HG03457 (cell line): ENCODE data around the gene AP1M1.
"Not testable (repeated sequence)": the region's sequence is repeated elsewhere in the genome, so short reads cannot be mapped to it uniquely, and the experiment has no call there.

Experiments used
- ATAC-seq: cut with Tn5 transposase; IDR thresholded peaks from one replicate; pipeline ENCODE4 v1.9.1; 2021; ENCODE audit warnings: moderate number of reproducible peaks; ENCODE audit not compliant: unreplicated experiment

The AP1M1 gene

DNA sequence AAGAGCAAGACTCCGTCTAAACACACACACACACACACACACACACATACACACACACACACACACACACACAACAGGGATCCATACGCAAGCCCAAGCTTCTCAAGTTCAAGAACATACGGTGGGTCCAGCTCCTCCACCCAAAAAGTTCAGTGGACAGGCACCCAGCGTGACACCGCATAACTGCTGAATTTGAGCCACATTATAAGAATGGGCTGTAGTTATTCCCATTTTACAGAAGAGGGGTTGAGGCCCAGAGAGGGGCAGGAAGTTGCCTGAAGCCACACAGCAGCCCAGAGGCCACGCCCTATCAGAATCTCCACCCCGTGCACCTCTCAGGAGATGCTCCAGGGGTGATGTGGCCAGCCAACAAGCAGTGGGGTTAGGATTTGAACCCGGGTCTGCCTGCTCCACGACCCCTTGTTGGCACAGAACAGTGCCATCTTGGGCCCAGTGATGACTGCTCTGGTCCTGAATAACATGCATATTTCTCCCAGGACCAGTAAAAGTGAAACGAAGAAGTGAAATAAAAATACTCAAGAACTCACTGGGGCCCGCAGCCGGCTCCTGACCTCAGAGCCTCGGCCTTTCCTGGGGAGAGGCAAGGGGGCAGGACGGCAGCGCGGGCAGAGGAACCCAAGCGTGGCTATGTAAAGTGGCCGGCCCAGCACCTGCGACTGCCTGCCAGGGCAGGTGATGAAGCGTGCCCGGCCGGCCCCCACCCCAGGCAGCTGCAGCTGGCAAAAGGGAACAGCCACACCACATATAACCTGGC, 61.9 kb downstream of the AP1M1 start:
- no peak for ATAC-seq

DNA sequence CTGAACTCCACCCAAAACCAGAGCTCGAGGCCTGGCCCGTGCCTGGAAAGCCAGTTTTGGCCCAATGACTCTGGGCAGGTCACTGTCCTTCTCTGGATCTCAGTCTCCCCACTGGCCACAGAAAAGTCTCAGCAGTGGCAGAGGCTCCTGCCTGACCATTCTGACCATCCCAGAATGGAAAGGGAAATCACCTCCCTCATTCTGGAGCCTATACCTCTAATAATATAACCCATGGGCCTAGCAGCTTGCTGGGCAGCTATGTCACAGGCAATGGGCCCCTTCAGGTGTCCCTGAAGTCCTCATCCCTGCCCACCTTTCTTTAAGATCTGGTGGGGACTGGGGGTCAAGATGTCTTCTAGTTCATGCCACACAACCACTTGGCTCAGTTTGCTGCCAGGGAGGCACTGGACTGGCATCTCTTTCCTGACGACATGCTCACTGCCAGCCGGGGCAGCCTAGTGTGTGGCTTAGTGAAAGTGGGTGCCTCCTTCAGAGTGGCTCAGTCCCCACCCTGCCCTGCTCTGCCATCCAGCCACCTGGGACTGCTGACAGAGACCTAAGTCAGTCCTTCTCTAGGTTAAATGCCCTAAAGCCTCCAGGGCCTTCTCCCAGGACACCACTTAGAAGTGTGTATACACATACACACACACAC, 62.6 kb downstream of the AP1M1 start:
- ATAC-seq = no peak

DNA sequence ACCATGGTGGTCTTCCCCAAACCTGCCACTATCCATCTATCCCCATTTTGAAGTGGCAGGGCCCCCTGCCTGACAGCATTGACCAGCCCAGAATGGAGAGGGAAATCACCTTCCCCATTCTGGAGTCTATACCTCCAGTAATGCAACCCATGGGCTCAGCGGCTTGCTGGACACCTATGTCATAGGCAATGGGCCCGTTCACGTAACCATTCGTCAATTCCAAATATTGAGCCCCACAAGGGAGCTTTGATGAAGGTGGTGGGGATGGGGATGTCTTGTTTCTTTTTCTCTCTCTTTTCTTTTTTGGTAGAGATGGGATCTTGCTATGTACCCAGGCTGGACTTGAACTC, 63.1 kb downstream of the AP1M1 start:
- ATAC-seq = no peak

DNA sequence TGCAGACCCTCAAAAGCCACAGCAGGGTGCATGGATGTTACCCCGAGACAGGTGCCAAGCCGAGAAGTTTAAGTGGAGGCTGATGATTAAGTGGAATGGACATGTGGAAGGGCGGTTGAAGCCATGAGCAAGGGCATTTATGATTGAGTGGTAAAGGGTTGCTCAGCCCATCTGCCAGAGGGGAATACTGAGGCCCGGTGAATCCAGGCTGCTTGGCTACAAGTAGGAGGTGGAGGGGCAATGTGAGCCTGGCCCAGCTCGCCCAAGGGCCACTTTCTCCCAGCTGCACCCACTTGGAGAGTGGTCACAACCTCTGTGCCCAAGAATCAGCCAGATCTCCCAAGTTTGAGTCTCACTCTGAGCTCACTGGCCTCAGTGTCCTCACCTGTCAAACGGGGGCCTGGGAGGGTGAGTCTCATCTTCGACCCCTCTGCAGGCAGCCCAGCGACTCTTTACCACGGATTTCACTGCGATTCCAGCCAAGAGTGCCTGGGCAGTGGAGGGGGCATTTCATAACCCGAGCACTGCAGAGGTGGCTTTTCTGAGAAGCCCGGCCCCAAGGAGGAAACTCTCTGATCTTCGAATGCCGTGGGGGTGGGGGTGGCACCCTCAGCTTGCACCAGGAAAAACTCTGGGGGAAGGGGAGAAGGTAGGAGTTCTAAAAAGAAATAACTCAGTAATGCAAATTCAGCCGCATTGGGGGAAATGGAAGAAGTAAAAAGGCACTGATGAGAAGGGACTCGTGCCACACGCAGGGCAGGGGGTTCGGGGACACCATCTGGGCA, 64.1 kb downstream of the AP1M1 start:
- ATAC-seq = no peak

DNA sequence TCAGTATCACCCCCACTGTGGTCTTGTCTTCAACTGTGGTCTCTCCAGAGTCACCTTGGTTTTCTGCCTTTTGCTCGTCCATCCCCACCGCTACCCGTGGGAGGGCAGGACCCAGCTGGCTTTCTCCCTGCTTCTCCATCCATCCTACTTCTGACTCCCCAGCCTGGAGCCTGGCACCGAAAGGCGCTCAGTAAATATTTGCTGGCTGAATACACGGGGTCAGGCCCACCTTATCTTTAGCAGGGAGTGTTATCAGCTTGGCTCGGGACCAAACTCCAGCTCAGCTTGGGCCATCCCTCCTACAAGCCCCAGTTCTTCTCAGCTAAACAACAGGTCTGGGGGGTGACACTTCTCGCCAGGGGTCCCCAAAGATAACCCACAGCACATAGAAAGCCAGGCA, 64.9 kb downstream of the AP1M1 start:
- ATAC-seq = no peak

DNA sequence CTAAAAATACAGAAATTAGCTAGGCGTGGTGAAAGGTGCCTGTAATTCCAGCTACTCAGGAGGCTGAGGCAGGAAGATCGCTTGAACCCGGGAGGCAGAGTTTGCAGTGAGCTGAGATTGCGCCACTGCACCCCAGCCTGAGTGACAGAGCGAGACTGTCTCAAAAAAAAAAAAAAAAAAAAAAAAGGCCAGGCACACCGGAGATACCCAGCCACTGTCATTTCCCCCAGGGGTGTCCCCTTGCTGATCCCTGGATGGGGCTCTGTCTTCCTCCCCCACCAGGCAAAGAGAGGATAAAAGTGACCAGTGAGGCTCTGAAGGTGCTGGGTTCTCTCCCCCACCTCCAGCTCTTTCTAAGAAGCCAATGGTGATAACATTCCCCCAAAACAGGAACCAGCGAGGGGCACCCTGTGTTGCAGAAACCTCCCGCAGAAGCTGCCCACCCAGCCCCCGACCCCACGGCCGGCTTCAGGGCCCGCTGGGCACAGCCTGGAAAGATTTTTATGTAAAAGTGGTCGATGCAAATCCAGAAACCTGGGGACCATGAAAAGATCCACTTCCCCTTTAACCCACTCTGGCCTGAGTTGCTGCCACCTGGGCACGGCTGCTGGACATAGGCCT, 65.5 kb downstream of the AP1M1 start:
- ATAC-seq = no peak

DNA sequence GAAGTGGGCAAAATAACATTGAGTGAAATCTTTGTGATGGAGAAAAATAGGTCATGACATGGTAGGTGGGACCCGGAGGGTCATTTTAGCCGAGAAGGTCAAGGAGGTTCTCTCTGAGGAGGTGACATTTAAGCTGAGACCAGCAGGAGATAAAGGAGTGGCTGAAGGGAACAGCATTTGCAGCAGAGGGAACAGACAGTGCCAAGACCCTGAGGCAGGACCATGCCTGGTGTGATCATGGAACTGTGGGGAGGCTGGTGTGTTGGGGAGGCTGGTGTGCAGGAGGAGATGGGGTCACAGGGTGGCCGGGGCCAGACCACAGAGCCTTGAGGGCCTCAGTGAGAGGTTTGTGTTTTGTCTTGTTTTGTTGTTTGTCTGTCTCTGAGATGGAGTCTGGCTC, 67.5 kb downstream of the AP1M1 start:
- ATAC-seq = no peak

DNA sequence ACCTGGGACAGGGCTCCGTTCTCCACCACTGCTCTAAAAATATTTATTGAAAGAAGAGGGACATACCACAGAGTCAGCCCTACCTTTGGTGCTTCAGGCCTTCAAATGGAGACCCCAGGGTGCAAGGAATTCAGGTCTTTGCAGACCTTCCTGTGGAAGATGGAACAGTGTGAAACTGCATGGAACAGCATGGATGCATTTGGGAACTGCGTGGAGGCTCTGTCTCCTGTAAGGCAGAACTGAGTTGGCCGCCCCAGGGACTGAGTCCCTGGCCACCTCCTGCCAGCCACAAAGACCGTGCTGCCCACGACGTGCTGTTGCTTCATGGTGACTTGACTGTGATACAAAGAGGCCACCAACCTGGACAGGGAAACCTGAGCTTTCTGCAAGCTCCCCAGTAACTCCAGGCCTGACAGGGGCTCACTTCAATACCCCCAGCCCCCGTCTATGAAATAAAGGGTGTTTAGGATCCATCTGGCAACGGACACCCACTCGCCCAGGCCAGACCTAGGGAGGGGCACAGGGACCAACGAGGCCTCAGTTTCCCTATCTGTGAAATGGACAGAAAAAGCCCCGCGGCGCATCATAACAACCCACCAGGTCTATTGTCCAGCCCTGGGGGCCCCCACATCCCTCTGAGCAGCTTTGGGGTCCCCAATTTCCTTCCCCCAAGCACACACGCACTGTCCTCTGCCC, 68.3 kb downstream of the AP1M1 start:
- no peak for ATAC-seq

DNA sequence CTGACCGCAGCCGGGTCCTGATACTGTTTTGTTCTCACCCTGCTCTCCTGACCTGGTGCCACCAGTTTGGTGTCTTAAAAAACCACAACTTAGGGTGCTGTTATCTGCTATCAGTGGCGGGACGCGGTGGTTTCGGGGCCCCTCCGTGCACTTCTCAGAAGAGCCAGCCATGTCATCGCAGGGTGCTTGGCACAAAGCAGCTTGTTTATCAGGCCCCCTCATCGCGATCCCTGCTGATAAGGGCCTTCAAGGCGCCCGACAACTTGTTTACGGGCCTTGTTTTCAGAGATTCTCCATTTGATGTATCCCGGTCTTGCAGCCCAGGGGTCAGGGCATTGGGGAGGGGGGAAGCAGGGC, 68.9 kb downstream of the AP1M1 start:
- no peak for ATAC-seq

DNA sequence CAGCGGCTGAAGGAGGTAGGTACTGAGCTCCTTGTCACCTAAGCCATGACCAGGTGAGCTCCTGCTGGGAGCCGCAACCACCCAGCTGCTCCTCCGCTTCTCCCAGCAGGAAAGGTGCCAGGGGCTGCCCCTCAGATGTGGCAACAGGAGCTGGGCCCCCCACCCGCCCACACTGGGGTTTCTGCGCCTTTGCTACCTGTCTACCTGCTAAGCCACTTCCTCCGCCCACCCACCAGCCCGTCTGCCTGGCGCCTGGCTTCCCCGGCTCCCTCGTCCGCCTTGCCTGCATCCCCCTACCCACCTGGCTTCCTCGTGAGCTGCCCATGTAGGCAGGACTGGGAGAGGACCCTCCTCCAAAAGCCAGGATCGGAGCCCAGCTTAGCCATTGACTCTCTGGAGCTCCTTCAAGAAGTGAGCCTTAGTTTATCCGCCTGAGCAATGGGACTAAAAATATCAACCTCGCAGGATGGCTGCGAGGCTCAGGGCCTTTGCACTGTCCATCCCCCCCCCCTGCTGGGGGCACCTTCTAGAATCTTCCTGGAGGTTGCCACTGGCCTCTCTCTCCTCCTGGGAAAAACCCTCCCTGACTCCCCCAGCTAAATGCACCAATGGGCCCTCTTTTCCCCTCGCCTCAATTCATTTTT, 71.1 kb downstream of the AP1M1 start:
- no peak for ATAC-seq

DNA sequence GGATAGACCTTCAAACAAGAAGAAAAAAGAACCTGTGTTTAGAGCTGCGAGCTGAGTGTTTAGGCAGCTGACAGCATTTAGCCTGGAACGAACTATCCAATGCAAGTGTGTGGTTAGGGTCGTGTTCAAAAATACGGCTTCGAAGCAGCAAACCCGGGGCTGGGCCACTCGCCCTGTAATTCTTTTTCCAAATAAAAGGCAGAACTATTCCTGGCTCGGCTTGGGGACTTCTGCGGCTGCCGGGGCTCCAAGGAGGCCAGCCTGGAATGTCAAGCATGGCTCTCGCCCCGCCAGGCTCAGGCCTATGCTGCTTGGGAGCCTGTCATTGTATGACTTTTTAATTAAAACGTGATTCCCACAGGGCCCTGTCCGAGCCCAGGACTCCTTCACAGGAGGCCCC, 75.2 kb downstream of the AP1M1 start:
- ATAC-seq = no peak

DNA sequence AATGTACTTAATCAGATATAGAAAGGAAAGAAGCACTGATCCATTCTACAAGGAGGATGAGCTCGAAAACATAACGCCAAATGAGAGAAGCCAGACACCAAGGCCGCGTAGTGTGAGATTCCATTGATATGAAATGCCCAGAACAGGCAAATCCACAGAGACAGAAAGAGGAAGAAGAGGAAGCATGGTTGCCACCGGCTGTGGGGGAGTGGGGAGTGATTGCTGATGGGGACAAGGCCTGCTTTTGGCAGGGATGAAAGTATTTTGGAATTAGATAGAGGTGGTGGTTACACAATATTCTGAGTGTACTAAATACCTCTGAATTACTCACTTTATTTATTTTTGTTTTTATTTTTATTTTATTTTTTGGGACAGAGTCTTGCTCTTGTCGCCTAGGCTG, 76.7 kb downstream of the AP1M1 start:
- no peak for ATAC-seq

DNA sequence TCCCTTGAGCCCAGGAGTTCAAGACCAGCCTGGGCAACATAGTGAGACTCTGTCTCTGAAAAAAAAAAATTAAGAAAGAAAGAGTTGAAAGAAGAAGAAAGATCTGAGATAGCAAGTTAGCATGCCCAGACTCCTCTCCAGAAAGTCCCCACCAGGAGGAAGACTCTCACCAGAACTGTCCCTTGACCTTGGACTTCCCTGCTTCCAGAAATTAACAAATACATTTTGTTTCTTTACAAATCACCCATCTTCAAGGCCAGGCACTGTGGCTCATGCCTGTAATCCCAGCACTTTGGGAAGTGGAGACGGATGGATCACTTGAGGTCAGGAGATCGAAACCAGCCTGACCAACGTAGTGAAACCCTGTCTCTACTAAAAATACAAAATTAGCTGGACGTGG, 82.6 kb downstream of the AP1M1 start:
- ATAC-seq = no peak

DNA sequence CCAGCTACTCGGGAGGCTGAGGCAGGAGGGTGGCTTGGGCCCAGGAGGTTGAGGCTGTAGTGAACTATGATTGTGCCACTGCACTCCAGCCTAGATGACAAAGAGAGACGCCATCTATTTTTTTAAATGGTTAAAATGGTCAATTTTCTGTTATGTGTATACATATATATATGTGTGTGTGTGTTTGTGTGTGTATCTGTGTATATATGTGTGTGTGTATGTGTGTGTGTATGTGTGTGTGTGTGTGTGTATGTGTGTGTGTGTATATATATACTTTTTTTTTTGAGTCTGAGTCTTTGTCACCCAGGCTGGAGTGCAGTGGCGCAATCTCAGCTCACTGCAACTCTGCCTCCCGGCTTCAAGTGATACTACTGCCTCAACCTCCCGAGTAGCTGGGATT, 84.0 kb downstream of the AP1M1 start:
- no peak for ATAC-seq

DNA sequence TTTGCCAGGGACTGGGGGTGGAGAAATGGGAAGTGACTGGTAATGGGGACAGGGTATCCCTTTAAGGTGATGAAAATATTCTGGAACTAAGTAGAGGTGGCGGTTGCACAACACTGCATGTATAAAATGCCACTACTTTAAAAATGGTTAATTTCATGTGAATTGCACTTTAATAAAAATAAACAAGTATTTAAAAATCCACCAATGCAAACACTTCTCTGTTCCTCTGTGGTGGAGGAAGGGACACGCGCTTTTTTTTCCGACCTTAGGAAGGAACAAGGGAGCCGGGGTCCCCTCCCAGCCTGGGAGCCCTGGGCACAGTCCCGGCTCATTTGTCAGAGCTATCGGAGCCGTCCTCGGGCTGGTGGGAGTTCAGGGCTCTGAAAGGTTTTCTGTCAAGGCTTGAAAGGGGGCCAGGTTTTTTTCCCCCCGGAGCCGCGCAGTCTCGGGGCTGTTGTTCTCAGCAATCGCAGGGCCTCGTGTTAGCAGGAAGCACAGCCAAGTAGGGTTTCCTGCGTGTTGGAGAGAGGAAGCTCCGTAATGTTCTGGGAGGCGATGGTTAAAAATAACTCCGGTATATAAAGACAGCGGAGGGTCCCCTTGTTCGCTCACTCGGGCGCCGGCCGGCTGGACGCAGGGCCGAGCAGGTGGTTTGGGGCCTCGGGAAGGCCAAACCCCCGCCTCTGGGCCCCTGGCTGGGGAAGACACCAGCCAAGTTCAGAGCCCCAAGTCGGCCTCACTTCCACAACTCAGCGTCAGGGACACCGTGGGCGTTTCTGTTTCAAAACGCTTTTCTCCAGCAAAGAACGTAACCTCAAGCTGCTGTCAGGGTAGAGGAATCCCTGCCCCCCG, 85.7 kb downstream of the AP1M1 start:
- ATAC-seq = no peak

DNA sequence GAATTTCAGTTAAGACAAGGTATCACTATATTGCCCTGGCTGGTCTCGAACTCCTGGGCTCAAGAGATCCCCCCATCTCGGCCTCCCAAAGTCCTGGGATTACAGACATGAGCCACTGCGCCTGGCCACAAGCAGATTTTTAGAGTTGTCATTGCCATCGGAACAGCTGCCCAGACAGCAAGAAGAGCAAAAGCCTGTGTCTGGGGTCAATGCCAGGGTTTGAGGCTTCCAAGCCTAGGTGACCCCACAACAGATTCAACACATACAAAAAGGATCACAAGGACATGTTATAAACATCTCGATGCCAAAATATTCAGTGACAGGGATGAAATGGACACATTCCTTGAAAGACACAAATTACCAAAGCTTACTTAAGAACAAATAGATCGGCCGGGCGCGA, 86.8 kb downstream of the AP1M1 start:
- ATAC-seq = no peak

DNA sequence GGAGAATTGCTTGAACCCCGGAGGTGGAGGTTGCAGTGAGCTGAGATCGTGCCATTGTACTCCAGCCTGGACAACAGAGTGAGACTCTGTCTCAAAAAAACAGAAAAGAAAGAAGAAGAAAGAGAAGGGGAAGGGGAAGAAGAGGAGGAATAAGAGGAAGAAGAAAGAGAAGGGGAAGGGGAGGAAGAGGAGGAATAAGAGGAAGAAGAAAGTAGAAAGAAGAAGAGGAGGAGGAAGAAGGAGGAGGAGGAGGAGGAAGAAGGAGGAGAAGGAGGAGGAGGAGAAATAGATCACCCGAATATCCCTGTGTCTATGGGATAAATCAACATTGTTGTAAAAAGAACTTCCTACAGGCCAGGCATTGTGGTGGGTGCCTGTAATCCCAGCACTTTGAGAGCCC, 87.4 kb downstream of the AP1M1 start:
- ATAC-seq = not testable (repeated sequence)

DNA sequence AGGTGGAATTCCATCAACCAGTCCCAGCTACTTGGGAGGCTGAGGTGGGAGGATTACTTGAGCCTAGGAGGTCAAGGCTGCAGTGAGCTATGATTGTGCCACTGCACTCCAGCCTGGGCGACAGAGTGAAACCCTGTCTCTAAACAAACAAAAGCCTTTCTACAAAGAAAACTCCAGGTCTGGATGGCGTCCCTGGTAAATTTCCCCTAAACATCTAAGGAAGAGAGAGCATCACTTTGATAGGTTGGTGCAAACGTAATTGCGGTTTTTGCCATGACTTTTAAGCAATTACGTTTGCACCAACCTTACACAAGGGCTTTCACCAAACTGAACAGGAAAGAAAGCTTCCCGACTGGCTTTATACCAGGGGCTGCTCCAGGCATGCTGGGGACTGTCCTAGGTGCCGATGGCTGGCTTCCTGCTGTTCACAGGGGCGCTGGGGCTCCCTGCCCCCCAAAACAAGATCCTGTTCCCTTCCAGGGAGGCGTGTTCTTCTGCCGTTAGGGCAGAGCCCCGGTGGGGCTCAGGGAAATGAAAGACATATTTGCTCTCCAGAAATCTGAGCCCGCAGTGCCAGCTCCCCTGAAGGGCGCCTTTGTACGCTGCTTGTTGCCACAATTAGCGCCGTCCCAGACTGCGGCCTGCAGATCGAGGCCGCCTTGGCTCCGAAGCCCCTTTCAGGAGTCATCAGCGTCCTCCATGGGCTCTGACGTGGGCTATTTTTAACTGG, 88.2 kb downstream of the AP1M1 start:
- ATAC-seq = no peak

DNA sequence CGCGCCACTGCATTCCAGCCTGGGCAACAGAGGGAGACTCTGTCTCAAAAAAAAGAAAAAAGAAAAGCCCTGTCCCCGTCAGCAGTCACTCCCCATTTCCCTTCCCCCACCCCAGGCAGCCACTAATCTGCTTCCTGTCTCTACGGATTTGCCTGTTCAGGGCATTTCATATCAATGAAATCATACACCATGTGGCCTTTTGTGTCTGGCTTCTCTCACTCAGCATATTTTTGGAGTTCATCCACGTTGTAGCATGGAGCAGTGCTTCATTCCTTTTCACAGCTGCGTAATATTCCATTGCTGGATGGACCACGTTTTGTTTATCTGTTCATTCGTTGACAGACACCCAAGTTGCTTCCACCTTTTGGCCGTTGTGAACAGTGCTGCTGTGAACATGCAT, 90.8 kb downstream of the AP1M1 start:
- no peak for ATAC-seq
